Measurements from ENCODE around the gene DLEU7. TPM values are rescaled to one million over a fixed set of nuclear protein-coding genes. Genes with fewer than 3 reads are reported as not detected.

Gene DLEU7
- total and polyA plus RNA-seq, 10 of the 15 experiments (the other 5 are each of a cell fraction or from before 2014, with no cell fraction given): not detected

- no peak for TF ChIP-seq RELB (IDR thresholded peaks at IDR 0.05; ENCODE audit: low read depth)
- TF ChIP-seq NFYA (IDR thresholded peaks at IDR 0.05; ENCODE audit: borderline replicate concordance, low read depth, low read length): no peak
- TF ChIP-seq CUX1 (IDR thresholded peaks at IDR 0.05; ENCODE audit: insufficient replicate concordance, low read depth, low read length): no peak
- no peak for TF ChIP-seq HDAC2 (IDR thresholded peaks at IDR 0.05)
- TF ChIP-seq KDM1A (IDR thresholded peaks at IDR 0.05; ENCODE audit: borderline replicate concordance): no peak
- no peak for TF ChIP-seq RFX5 (IDR thresholded peaks at IDR 0.05; ENCODE audit: low read depth, low read length)
- TF ChIP-seq LARP7 (IDR thresholded peaks at IDR 0.05): no peak
- peak; percentile 76 to 86 (median 85) for TF ChIP-seq CTCF (IDR thresholded peaks at IDR 0.05 in 2 of 3, conservative IDR thresholded peaks at IDR 0.05 in 1 of 3; ENCODE audit: control insufficient read depth in 2 of 3, extremely low read depth in 1 of 3, insufficient read depth in 1 of 3, low read depth in 3 of 3, low read length in 3 of 3)
- TF ChIP-seq NR2C2 (IDR thresholded peaks at IDR 0.05; ENCODE audit: borderline replicate concordance, control insufficient read depth, insufficient read length, low read depth): no peak
- TF ChIP-seq ATF3 (IDR thresholded peaks at IDR 0.05; ENCODE audit: borderline replicate concordance, extremely low read depth, low read depth, low read length): no peak
- TF ChIP-seq SREBF1 (IDR thresholded peaks at IDR 0.05; ENCODE audit: low read length): no peak
- TF ChIP-seq ESRRA (IDR thresholded peaks at IDR 0.05; ENCODE audit: low read length): no peak
- TF ChIP-seq IRF4 (IDR thresholded peaks at IDR 0.05; ENCODE audit: low read depth, low read length): 0 out of 2 replicates have a peak, but pooled peaks have one; percentile 44
- no peak for TF ChIP-seq ZNF274 (IDR thresholded peaks at IDR 0.05; ENCODE audit: insufficient read depth, insufficient read length)
- no peak for TF ChIP-seq MXI1 (IDR thresholded peaks at IDR 0.05; ENCODE audit: low read depth, low read length)
- TF ChIP-seq ZBED1 (IDR thresholded peaks at IDR 0.05; ENCODE audit: borderline replicate concordance): no peak
- TF ChIP-seq BACH1 (IDR thresholded peaks at IDR 0.05; ENCODE audit: borderline replicate concordance): no peak
- no peak for TF ChIP-seq FOXK2 (IDR thresholded peaks at IDR 0.05)
- no peak for TF ChIP-seq CBX5 (IDR thresholded peaks at IDR 0.05; ENCODE audit: low read depth)
- no peak for TF ChIP-seq SUZ12 (IDR thresholded peaks at IDR 0.05; ENCODE audit: unreplicated experiment)
- no peak for TF ChIP-seq SMAD5 (IDR thresholded peaks at IDR 0.05; ENCODE audit: low read depth)
- TF ChIP-seq STAT3 (IDR thresholded peaks at IDR 0.05; ENCODE audit: low read depth, low read length): no peak
These were observed 42.2 kb downstream of the DLEU7 start (continued) for GRCh38 chr13:50801087-50801931.

Measured in GM12878 (cell line).